ENCODE measurements around the gene IL10RB. TPM values are rescaled to one million over a fixed set of nuclear protein-coding genes. Genes with fewer than 3 reads are reported as not detected.

The IL10RB gene
- total and polyA plus RNA-seq, 2 of the 13 experiments (the other 11 are each of a cell fraction or from before 2014, with no cell fraction given), result 17.4 to 18.2 TPM

DNA sequence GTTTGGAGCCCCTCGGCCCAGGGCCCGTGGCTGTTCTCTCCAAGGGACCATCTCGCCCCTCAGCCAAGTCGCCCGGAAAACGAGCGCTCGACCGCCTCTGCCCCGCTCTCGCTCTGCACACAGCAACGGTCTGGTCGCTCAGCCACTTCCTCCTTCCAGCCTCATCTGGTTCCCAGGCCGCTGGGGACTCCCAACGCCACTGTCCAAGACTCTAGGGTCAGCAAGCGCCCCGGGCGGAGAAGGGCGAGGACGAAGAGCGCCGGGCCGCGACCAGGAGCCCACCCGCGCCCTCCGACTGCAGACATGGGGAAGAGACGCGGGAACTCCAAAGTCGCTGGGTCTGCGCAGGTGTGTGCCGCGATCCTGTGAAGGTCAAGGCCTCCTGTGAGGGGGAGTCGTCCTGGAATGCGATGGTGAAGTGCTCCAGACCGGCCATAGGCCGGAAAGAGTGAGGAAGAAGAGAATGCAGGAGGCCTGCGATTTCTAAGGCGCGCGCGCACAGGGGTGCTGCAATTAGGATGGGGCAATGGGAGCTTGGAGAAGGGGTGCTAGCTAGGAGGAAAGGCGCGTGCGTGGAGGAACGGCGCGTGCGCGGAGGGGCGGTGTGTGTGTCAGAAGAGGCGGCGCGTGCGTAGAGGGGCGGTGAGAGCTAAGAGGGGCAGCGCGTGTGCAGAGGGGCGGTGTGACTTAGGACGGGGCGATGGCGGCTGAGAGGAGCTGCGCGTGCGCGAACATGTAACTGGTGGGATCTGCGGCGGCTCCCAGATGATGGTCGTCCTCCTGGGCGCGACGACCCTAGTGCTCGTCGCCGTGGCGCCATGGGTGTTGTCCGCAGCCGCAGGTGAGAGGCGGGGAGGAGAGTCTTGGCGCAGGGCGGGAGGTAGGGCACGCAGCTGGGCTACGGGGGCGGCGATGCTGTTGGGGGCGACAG is 58.4 kb downstream of the IL10RB start, which contains the start of gene IFNAR1 (continued):
- TF ChIP-seq ZNF512B (CRISPR knock-in tag; IDR thresholded peaks at IDR 0.05; ENCODE audit: borderline replicate concordance) (0 out of 2 replicates have a peak, but pooled peaks have one; percentile 24), ZNF841 (CRISPR knock-in tag; IDR thresholded peaks at IDR 0.05; ENCODE audit: borderline replicate concordance) (no peak), ZSCAN9 (CRISPR knock-in tag; IDR thresholded peaks at IDR 0.05; ENCODE audit: borderline replicate concordance) (no peak), HOXA5 (CRISPR knock-in tag; IDR thresholded peaks at IDR 0.05) (peak; percentile 49), MLXIP (CRISPR knock-in tag; IDR thresholded peaks at IDR 0.05; ENCODE audit: borderline replicate concordance) (no peak), SPEN (CRISPR knock-in tag; IDR thresholded peaks at IDR 0.05; ENCODE audit: low read depth) (peak; percentile 82), TCF12 (IDR thresholded peaks at IDR 0.05) (no peak), TCF12 (CRISPR knock-in tag; IDR thresholded peaks at IDR 0.05) (no peak), ARNTL (CRISPR knock-in tag; IDR thresholded peaks at IDR 0.05) (peak; percentile 67; the same call in 1 of the 2 replicates), ZNF382 (CRISPR knock-in tag; IDR thresholded peaks at IDR 0.05; ENCODE audit: borderline replicate concordance) (no peak), ZNF512 (CRISPR knock-in tag; IDR thresholded peaks at IDR 0.05) (0 out of 2 replicates have a peak, but pooled peaks have one; percentile 26), ZNF878 (CRISPR knock-in tag; IDR thresholded peaks at IDR 0.05) (no peak), ZFX (CRISPR knock-in tag; IDR thresholded peaks at IDR 0.05; ENCODE audit: low read depth) (peak; percentile 94), DZIP1 (CRISPR knock-in tag; IDR thresholded peaks at IDR 0.05) (no peak), NFATC3 (CRISPR knock-in tag; IDR thresholded peaks at IDR 0.05) (no peak), SMARCE1 (IDR thresholded peaks at IDR 0.05; ENCODE audit: borderline replicate concordance) (no peak), RFX5 (IDR thresholded peaks at IDR 0.05; ENCODE audit: low read depth, low read length) (no peak)
